H9 (cell line): Measurements from ENCODE around the gene GPR107. TPM values are rescaled to one million over a fixed set of nuclear protein-coding genes. Genes with fewer than 3 reads are reported as not detected.
"Not testable (repeated sequence)": the region's sequence is repeated elsewhere in the genome, so short reads cannot be mapped to it uniquely, and the experiment has no call there.

Source experiments
- DNase-seq: peaks from one replicate; pipeline ENCODE4 v3.0.0-alpha.2; 2017
- H2AFZ ChIP-seq: one replicate; pipeline ENCODE4 v1.6.1; 2013; ENCODE audit warnings: mild to moderate bottlenecking, low read length, control low read depth, moderate library complexity
- H2AK5ac ChIP-seq: 2 replicates; pipeline ENCODE4 v1.6.1; 2013; ENCODE audit warnings: low read length, control low read depth, mixed read lengths; ENCODE audit not compliant: insufficient read length
- H2BK120ac ChIP-seq: one replicate; pipeline ENCODE4 v1.6.1; 2013; ENCODE audit warnings: low read depth, mild to moderate bottlenecking, low read length, control low read depth, inconsistent platforms; ENCODE audit not compliant: poor library complexity, severe bottlenecking
- H2BK12ac ChIP-seq: 2 replicates; pipeline ENCODE4 v1.6.1; 2013; ENCODE audit warnings: low read length, control low read depth, mixed read lengths, low read depth; ENCODE audit not compliant: insufficient read length
- H2BK15ac ChIP-seq: 2 replicates; pipeline ENCODE4 v1.6.1; 2013; ENCODE audit warnings: low read depth, low read length, control low read depth
- H2BK20ac ChIP-seq: one replicate; pipeline ENCODE4 v1.6.1; 2013; ENCODE audit warnings: low read depth, mild to moderate bottlenecking, low read length, control low read depth, inconsistent platforms; ENCODE audit not compliant: poor library complexity, severe bottlenecking
- H2BK5ac ChIP-seq: 2 replicates; pipeline ENCODE4 v1.6.1; 2013; ENCODE audit warnings: low read length, control low read depth, mixed read lengths; ENCODE audit not compliant: insufficient read length
- H3K14ac ChIP-seq: 2 replicates; pipeline ENCODE4 v1.6.1; 2013; ENCODE audit warnings: low read length, control low read depth; ENCODE audit not compliant: insufficient read depth
- H3K18ac ChIP-seq: 2 replicates; pipeline ENCODE4 v1.6.1; 2013; ENCODE audit warnings: low read depth, mild to moderate bottlenecking, mixed read lengths, low read length, control low read depth; ENCODE audit not compliant: insufficient read length
- H3K23ac ChIP-seq: 2 replicates; pipeline ENCODE4 v1.6.1; 2013; ENCODE audit warnings: low read length, control low read depth, mixed read lengths, low read depth; ENCODE audit not compliant: insufficient read length
- H3K23me2 ChIP-seq: 2 replicates; pipeline ENCODE4 v1.6.1; 2013; ENCODE audit warnings: low read depth, mild to moderate bottlenecking, mixed read lengths, low read length, control low read depth; ENCODE audit not compliant: insufficient read length, poor library complexity, severe bottlenecking
- H3K27ac ChIP-seq: 2 replicates; pipeline ENCODE4 v1.5.1; 2013; ENCODE audit warnings: low read length, control low read depth, mixed read lengths, low read depth; ENCODE audit not compliant: insufficient read length
- H3K27me3 ChIP-seq: 2 replicates; pipeline ENCODE4 v1.6.1; 2013; ENCODE audit warnings: low read length, control low read depth, inconsistent platforms; ENCODE audit not compliant: insufficient read depth
- H3K4ac ChIP-seq: 2 replicates; pipeline ENCODE4 v1.6.1; 2013; ENCODE audit warnings: low read depth, mild to moderate bottlenecking, control low read depth, inconsistent platforms, low read length, moderate library complexity
- H3K4me1 ChIP-seq: 2 replicates; pipeline ENCODE4 v1.6.1; 2013; ENCODE audit warnings: low read length, control low read depth, inconsistent platforms; ENCODE audit not compliant: insufficient read depth
- H3K4me2 ChIP-seq: 2 replicates; pipeline ENCODE4 v1.6.1; 2013; ENCODE audit warnings: low read length, control low read depth, mixed read lengths; ENCODE audit not compliant: insufficient read length, insufficient read depth
- H3K56ac ChIP-seq: 2 replicates; pipeline ENCODE4 v1.6.1; 2013; ENCODE audit warnings: low read depth, mild to moderate bottlenecking, mixed read lengths, low read length, control low read depth; ENCODE audit not compliant: insufficient read length
- H3K79me1 ChIP-seq: 2 replicates; pipeline ENCODE4 v1.6.1; 2013; ENCODE audit warnings: low read depth, mild to moderate bottlenecking, moderate library complexity, low read length, control low read depth, inconsistent platforms; ENCODE audit not compliant: insufficient read depth, poor library complexity, severe bottlenecking
- H3K79me2 ChIP-seq: 2 replicates; pipeline ENCODE4 v1.6.1; 2013; ENCODE audit warnings: low read length, control low read depth, inconsistent platforms; ENCODE audit not compliant: insufficient read depth
- H3K9ac ChIP-seq: 2 replicates; pipeline ENCODE4 v1.6.1; 2013; ENCODE audit warnings: low read length, control low read depth, mixed read lengths; ENCODE audit not compliant: insufficient read length; ENCODE audit errors: extremely low read depth
- H3K9me3 ChIP-seq: one replicate; pipeline ENCODE4 v1.6.1; 2013; ENCODE audit warnings: low read depth, low read length, inconsistent platforms; ENCODE audit not compliant: control insufficient read depth
- H3T11ph ChIP-seq: one replicate; pipeline ENCODE4 v1.6.1; 2013; ENCODE audit warnings: mild to moderate bottlenecking, low read length, control low read depth, inconsistent platforms
- H4K20me1 ChIP-seq: one replicate; pipeline ENCODE4 v1.6.1; 2013; ENCODE audit not compliant: control insufficient read depth, insufficient read length, insufficient read depth
- H4K5ac ChIP-seq: 2 replicates; pipeline ENCODE4 v1.6.1; 2013; ENCODE audit warnings: low read depth, mild to moderate bottlenecking, mixed read lengths, low read length, control low read depth; ENCODE audit not compliant: insufficient read length
- H4K8ac ChIP-seq: replicated peaks from 2 replicates; pipeline ENCODE4 v1.6.1; 2013; ENCODE audit warnings: low read length, control low read depth, mixed read lengths, low read depth; ENCODE audit not compliant: insufficient read length
- H4K91ac ChIP-seq: 2 replicates; pipeline ENCODE4 v1.6.1; 2013; ENCODE audit warnings: low read depth, mild to moderate bottlenecking, moderate library complexity, mixed read lengths, low read length, control low read depth; ENCODE audit not compliant: insufficient read length
- H3K27ac Mint-ChIP-seq, 3 experiments: 2 replicates in 2 of 3; 3 replicates in 1 of 3; pipeline ENCODE4 v1.8.0; 2020 to 2021; ENCODE audit warnings: mixed read lengths in 3 of 3, mild to moderate bottlenecking in 1 of 3, moderate library complexity in 1 of 3
- H3K27me3 Mint-ChIP-seq: 2 replicates; pipeline ENCODE4 v1.8.0; 2021; ENCODE audit warnings: low read depth, mild to moderate bottlenecking, moderate library complexity, mixed read lengths
- H3K36me3 Mint-ChIP-seq, 3 experiments: 2 replicates in 2 of 3; 3 replicates in 1 of 3; pipeline ENCODE4 v1.8.0; 2020 to 2021; ENCODE audit warnings: low read depth in 3 of 3, mixed read lengths in 3 of 3; ENCODE audit not compliant: insufficient read depth in 1 of 3
- H3K4me1 Mint-ChIP-seq, 2 experiments: 2 replicates each; pipeline ENCODE4 v1.8.0; 2020; ENCODE audit warnings: mixed read lengths in 2 of 2
- H3K4me3 Mint-ChIP-seq, 2 experiments: 2 replicates in 1 of 2; 3 replicates in 1 of 2; pipeline ENCODE4 v1.8.0; 2020 to 2021; ENCODE audit warnings: mild to moderate bottlenecking in 2 of 2, mixed read lengths in 2 of 2, moderate library complexity in 1 of 2
- H3K9me3 Mint-ChIP-seq, 2 experiments: 2 replicates in 1 of 2; 3 replicates in 1 of 2; pipeline ENCODE4 v1.8.0; 2020; ENCODE audit warnings: mild to moderate bottlenecking in 2 of 2, mixed read lengths in 2 of 2, moderate library complexity in 1 of 2
- WGBS: extraction: QIAGEN DNeasy Blood & Tissue Kit; methylation state at CpG from one replicate; pipeline ENCODE4 v1.1.7; 2013; ENCODE audit warnings: missing lambda C conversion rate, low lambda C conversion rate, mixed read lengths; ENCODE audit not compliant: insufficient read length; ENCODE audit errors: extremely low coverage; 5-methylcytosine and 5-hydroxymethylcytosine counted together
- total RNA-seq: library from RNA; stranded (reverse); gene quantifications from 2 replicates; pipeline ENCODE4 v1.2.1, GENCODE V29; 2021
- TF ChIP-seq, protein P1 (sequence below): fragments of 200-600 bp; sonication (generic); conservative IDR thresholded peaks from 3 replicates; pipeline ENCODE4 v1.8.0; 2021; ENCODE audit warnings: antibody characterized with exemption, mild to moderate bottlenecking

GPR107 gene
- total RNA-seq, 1 experiment from 2014 or later, result 38.0 TPM

DNA sequence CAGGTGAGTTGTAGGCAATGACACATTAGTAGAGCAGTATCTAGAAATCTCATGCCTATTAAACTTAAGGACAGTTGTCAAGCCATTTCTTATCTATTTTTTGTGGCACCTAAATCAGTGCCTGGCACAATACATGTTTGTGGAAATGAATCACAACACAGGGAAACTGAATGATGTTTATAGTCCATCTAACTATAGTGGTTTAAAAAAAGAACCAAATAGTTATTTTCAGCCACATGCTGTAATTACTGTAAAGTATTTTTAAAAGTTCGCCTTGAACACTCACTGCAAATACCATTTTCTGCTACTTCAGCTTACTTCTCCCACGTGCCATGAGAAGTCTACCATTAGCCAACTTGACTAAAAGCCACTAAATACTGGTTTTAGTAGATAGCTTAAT lies 32.6 kb upstream of the GPR107 start:
- H3K27ac ChIP-seq, result no peak overlapping the region

DNA sequence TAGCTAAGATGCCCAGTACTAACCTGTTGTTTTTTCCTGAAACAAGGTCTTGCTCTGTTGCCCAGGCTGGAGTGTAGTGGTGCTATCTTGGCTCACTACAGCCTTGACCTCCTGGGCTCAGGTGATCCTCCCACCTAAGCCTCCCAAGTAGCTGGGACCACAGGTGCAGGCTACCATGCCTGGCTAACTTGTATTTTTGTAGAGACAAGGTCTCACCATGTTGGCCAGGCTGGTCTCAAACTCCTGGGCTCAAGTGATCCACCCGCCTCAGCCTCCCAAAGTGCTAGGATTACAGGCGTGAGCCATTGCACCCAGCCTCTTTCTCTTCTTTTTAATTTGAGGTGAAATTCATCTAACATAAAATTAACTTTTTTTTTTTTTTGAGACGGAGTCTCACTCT lies 31.9 kb upstream of the GPR107 start:
- not testable (repeated sequence) for H2BK20ac ChIP-seq, H3K27me3 ChIP-seq, H3K9me3 ChIP-seq, H3K4ac ChIP-seq, DNase-seq, H3K18ac ChIP-seq, H3K9ac ChIP-seq, H3K4me1 ChIP-seq, H3K23me2 ChIP-seq, H4K91ac ChIP-seq, H4K5ac ChIP-seq, H3K36me3 Mint-ChIP-seq, H3K79me2 ChIP-seq, H3K23ac ChIP-seq, H3K27ac Mint-ChIP-seq, H4K20me1 ChIP-seq, H3K27me3 Mint-ChIP-seq, H3K9me3 Mint-ChIP-seq, H3K4me2 ChIP-seq, H2BK120ac ChIP-seq, H3K4me3 Mint-ChIP-seq, H2BK15ac ChIP-seq, H2BK12ac ChIP-seq, H4K8ac ChIP-seq, H2BK5ac ChIP-seq, H2AK5ac ChIP-seq, H3T11ph ChIP-seq, H2AFZ ChIP-seq, H3K14ac ChIP-seq, H3K56ac ChIP-seq, H3K4me1 Mint-ChIP-seq, H3K27ac ChIP-seq, H3K79me1 ChIP-seq
- WGBS, result no CpG with 5 or more reads among the region's 3 CpGs

More for the DNA sequence above, 32.6 kb upstream of the GPR107 start:
- Histone ChIP-seq H3K79me2 (no peaks in the 10 kb centered on the region; the same call in 1 of the 2 replicates), H4K91ac (no peak overlapping the region), H3K9ac (no peak overlapping the region), H4K20me1 (no peaks in the 10 kb centered on the region), H3K14ac (no peak overlapping the region), H3K23me2 (no peaks in the 10 kb centered on the region), H2BK20ac (no peak overlapping the region), H3K23ac (no peak overlapping the region), H3T11ph (no peak overlapping the region), H3K18ac (no peak overlapping the region), H3K9me3 (no peaks in the 10 kb centered on the region), H2AK5ac (no peak overlapping the region), H2BK15ac (no peak overlapping the region), H3K4ac (no peak overlapping the region), H2BK120ac (no peak overlapping the region), H2BK5ac (no peak overlapping the region), H3K4me1 (no peaks in the 10 kb centered on the region; the same call in 1 of the 2 replicates), H2BK12ac (no peak overlapping the region), H3K27me3 (no peaks in the 10 kb centered on the region), H3K4me2 (no peak overlapping the region), H2AFZ (no peak overlapping the region), H4K5ac (no peak overlapping the region), H4K8ac (no peak overlapping the region), H3K79me1 (no peaks in the 10 kb centered on the region), H3K56ac (no peak overlapping the region)
- Mint-ChIP-seq H3K4me3 (no peak overlapping the region), H3K27me3 (no peaks in the 10 kb centered on the region), H3K9me3 (peaks cover 7 to 8% of the 10 kb centered on the region in 2 experiments), H3K36me3 (peaks cover 7 to 12% (median 9%) of the 10 kb centered on the region in 3 experiments), H3K27ac (no peak overlapping the region), H3K4me1 (peaks cover 3 to 8% of the 10 kb centered on the region in 2 experiments; a peak in 2 of 4 replicates)
- no CpG with 5 or more reads among the region's 2 CpGs for WGBS
- no peak for DNase-seq
- TF ChIP-seq, protein P1, sequence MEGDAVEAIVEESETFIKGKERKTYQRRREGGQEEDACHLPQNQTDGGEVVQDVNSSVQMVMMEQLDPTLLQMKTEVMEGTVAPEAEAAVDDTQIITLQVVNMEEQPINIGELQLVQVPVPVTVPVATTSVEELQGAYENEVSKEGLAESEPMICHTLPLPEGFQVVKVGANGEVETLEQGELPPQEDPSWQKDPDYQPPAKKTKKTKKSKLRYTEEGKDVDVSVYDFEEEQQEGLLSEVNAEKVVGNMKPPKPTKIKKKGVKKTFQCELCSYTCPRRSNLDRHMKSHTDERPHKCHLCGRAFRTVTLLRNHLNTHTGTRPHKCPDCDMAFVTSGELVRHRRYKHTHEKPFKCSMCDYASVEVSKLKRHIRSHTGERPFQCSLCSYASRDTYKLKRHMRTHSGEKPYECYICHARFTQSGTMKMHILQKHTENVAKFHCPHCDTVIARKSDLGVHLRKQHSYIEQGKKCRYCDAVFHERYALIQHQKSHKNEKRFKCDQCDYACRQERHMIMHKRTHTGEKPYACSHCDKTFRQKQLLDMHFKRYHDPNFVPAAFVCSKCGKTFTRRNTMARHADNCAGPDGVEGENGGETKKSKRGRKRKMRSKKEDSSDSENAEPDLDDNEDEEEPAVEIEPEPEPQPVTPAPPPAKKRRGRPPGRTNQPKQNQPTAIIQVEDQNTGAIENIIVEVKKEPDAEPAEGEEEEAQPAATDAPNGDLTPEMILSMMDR, result no peak
